ENCODE results near the gene EPB41L2.
"Not testable (repeated sequence)": the region's sequence is repeated elsewhere in the genome, so short reads cannot be mapped to it uniquely, and the experiment has no call there.

EPB41L2 gene

GRCh38 chr6:131036143-131036542 is 26.9 kb downstream of the EPB41L2 start:
- no peak for DNase-seq (ENCODE audit: low read depth)

- DNase-seq (ENCODE audit: low read depth): no peak
Measured at GRCh38 chr6:131035582-131035981, 27.5 kb downstream of the EPB41L2 start.

GRCh38 chr6:131033631-131034030 is 29.4 kb downstream of the EPB41L2 start:
- DNase-seq (ENCODE audit: low read depth): no peak

- DNase-seq (ENCODE audit: low read depth): no peak
Measured at GRCh38 chr6:131029626-131030297, 33.3 kb downstream of the EPB41L2 start.

- no peak for DNase-seq (ENCODE audit: low read depth)
Measured at GRCh38 chr6:131027326-131027725, 35.7 kb downstream of the EPB41L2 start.

- DNase-seq (ENCODE audit: low read depth): no peak
Measured at GRCh38 chr6:131026243-131026642, 36.8 kb downstream of the EPB41L2 start.

GRCh38 chr6:131024565-131024964 is 38.5 kb downstream of the EPB41L2 start:
- DNase-seq (ENCODE audit: low read depth): no peak

GRCh38 chr6:131023834-131024504 is 39.1 kb downstream of the EPB41L2 start:
- DNase-seq (ENCODE audit: low read depth): no peak

GRCh38 chr6:131022691-131023090 is 40.4 kb downstream of the EPB41L2 start:
- DNase-seq (ENCODE audit: low read depth): no peak

- DNase-seq (ENCODE audit: low read depth): no peak
Measured at GRCh38 chr6:131017962-131018361, 45.1 kb downstream of the EPB41L2 start.

- no peak for DNase-seq (ENCODE audit: low read depth)
Measured at GRCh38 chr6:131015630-131016263, 47.3 kb downstream of the EPB41L2 start.

- DNase-seq (ENCODE audit: low read depth): no peak
Measured at GRCh38 chr6:131015025-131015591, 47.9 kb downstream of the EPB41L2 start.

GRCh38 chr6:131014080-131014776 is 48.8 kb downstream of the EPB41L2 start:
- no peak for DNase-seq (ENCODE audit: low read depth)

GRCh38 chr6:131013495-131013894 is 49.5 kb downstream of the EPB41L2 start:
- DNase-seq (ENCODE audit: low read depth): no peak

GRCh38 chr6:131009790-131010189 is 53.3 kb downstream of the EPB41L2 start:
- no peak for DNase-seq (ENCODE audit: low read depth)

- DNase-seq (ENCODE audit: low read depth): not testable (repeated sequence)
Measured at GRCh38 chr6:131008965-131009364, 54.1 kb downstream of the EPB41L2 start.

GRCh38 chr6:131007964-131008363 is 55.1 kb downstream of the EPB41L2 start:
- not testable (repeated sequence) for DNase-seq (ENCODE audit: low read depth)

GRCh38 chr6:131007286-131007685 is 55.8 kb downstream of the EPB41L2 start:
- DNase-seq (ENCODE audit: low read depth): no peak

- no peak for DNase-seq (ENCODE audit: low read depth)
Measured at GRCh38 chr6:131005439-131006016, 57.5 kb downstream of the EPB41L2 start.

- no peak for DNase-seq (ENCODE audit: low read depth)
Measured at GRCh38 chr6:131004936-131005335, 58.1 kb downstream of the EPB41L2 start.

- DNase-seq (ENCODE audit: low read depth): no peak
Measured at GRCh38 chr6:131004387-131004755, 58.7 kb downstream of the EPB41L2 start.
